A549 (cell line): ENCODE data around the gene CALM1. TPM values are rescaled to one million over a fixed set of nuclear protein-coding genes. Genes with fewer than 3 reads are reported as not detected.

Source experiments
- ATAC-seq, 2 experiments: fragments of 200-7000 bp in 1 of 2; fragments of >200 bp in 1 of 2; cut with Nextera tagmentation in 1 of 2; cut with Tn5 transposase in 1 of 2; 3 replicates each; pipeline versions ENCODE4 v1.8.0 to v1.9.1; 2018 to 2020; ENCODE audit warnings: mild to moderate bottlenecking in 1 of 2, moderate library complexity in 1 of 2
- CTCF ChIA-PET: fragments of 300-600 bp; sonication (Branson Sonifier 250); formaldehyde crosslinking; extraction: SDS; loops from one replicate; lab custom pipeline; 2021; ENCODE audit warnings: antibody characterized with exemption, inconsistent platforms; lab: Yijun Ruan, JAX
- POLR2A ChIA-PET: fragments of 350-600 bp; formaldehyde crosslinking; extraction: SDS; loops from one replicate; lab custom pipeline; 2021; ENCODE audit warnings: antibody characterized with exemption, inconsistent platforms; lab: Yijun Ruan, JAX
- DNase-seq, 2 experiments: peaks; one replicate each; pipeline versions ENCODE4 v3.0.0 to v3.0.0-alpha.2; 2011 to 2016; ENCODE audit warnings: low read depth in 1 of 2, low spot score in 1 of 2
- FAIRE-seq: peaks from 2 replicates; lab custom pipeline; 2011; peaks lifted over from hg19 to GRCh38; lab: Jason Lieb, UNC
- H3K27ac ChIP-seq, 2 experiments: fragments of >200 bp; sonication (Bioruptor Twin); formaldehyde crosslinking; 3 replicates each; pipeline ENCODE4 v1.5.1; 2016 to 2017
- H3K4me1 ChIP-seq: fragments of >200 bp; sonication (Bioruptor Twin); formaldehyde crosslinking; 3 replicates; pipeline ENCODE4 v1.6.1; 2016
- H3K4me2 ChIP-seq: fragments of >200 bp; sonication (Bioruptor Twin); formaldehyde crosslinking; 3 replicates; pipeline ENCODE4 v1.6.1; 2016
- H3K4me3 ChIP-seq: fragments of >200 bp; sonication (Bioruptor Twin); formaldehyde crosslinking; 3 replicates; pipeline ENCODE4 v1.5.1; 2016
- H3K9me3 ChIP-seq: fragments of >200 bp; sonication (Bioruptor Twin); formaldehyde crosslinking; 3 replicates; pipeline ENCODE4 v1.6.1; 2016
- BCL3 ChIP-seq: fragments of >200 bp; sonication (Bioruptor Twin); formaldehyde crosslinking; IDR thresholded peaks from 3 replicates; pipeline ENCODE4 v1.6.1; 2016
- BHLHE40 ChIP-seq: IDR thresholded peaks from 2 replicates; pipeline ENCODE4 v1.6.1; 2012; ENCODE audit warnings: low read depth, low read length, inconsistent platforms
- CHD4 ChIP-seq: fragments of 200-600 bp; sonication (generic); IDR thresholded peaks from 2 replicates; pipeline ENCODE4 v1.6.1; 2016; ENCODE audit warnings: antibody characterized with exemption, mild to moderate bottlenecking, borderline replicate concordance
- FOSL2 ChIP-seq, 2 experiments: fragments of 450-650 bp in 1 of 2; fragments of >200 bp in 1 of 2; sonication (Bioruptor Twin) in 1 of 2; formaldehyde crosslinking; IDR thresholded peaks; 2 replicates each; pipeline versions ENCODE4 v1.5.0 to v1.6.1; 2016 to 2020; ENCODE audit warnings: mild to moderate bottlenecking in 1 of 2, moderate library complexity in 1 of 2
- HES2 ChIP-seq: fragments of >200 bp; sonication (Bioruptor Twin); formaldehyde crosslinking; IDR thresholded peaks from 2 replicates; pipeline ENCODE4 v1.6.1; 2016
- HEYL ChIP-seq: fragments of 250-450 bp; sonication (Bioruptor Pico); IDR thresholded peaks from 2 replicates; pipeline ENCODE4 v1.8.0; 2021; ENCODE audit warnings: mild to moderate bottlenecking, moderate library complexity
- HOXB5 ChIP-seq: fragments of 250-450 bp; sonication (Bioruptor Pico); IDR thresholded peaks from 2 replicates; pipeline ENCODE4 v1.5.0; 2020; ENCODE audit warnings: mild to moderate bottlenecking, moderate library complexity
- JUNB ChIP-seq: fragments of >200 bp; sonication (Bioruptor Twin); formaldehyde crosslinking; IDR thresholded peaks from 2 replicates; pipeline ENCODE4 v1.6.1; 2016
- NFE2L2 ChIP-seq: fragments of 150-350 bp; conservative IDR thresholded peaks from 2 replicates; pipeline ENCODE4 v1.6.1; 2014; ENCODE audit warnings: low read length
- PBX3 ChIP-seq: IDR thresholded peaks from 2 replicates; pipeline ENCODE4 v1.6.1; 2012
- PHF8 ChIP-seq: fragments of 200-600 bp; sonication (generic); IDR thresholded peaks from 2 replicates; pipeline ENCODE4 v1.6.1; 2016; ENCODE audit warnings: low read depth, mild to moderate bottlenecking, antibody characterized with exemption, moderate library complexity, borderline replicate concordance
- RCOR1 ChIP-seq: fragments of 150-350 bp; IDR thresholded peaks from 2 replicates; pipeline ENCODE4 v1.6.1; 2014; ENCODE audit warnings: antibody characterized with exemption, low read length, low read depth
- REST ChIP-seq: fragments of 200-600 bp; sonication (generic); IDR thresholded peaks from 2 replicates; pipeline ENCODE4 v1.6.1; 2016; ENCODE audit warnings: antibody characterized with exemption, mild to moderate bottlenecking, moderate library complexity
- RFX5 ChIP-seq: fragments of 450-650 bp; IDR thresholded peaks from 2 replicates; pipeline ENCODE4 v1.7.1; 2014; ENCODE audit warnings: antibody characterized with exemption, mild to moderate bottlenecking, moderate library complexity
- SREBF2 ChIP-seq: fragments of 450-650 bp; IDR thresholded peaks from 2 replicates; pipeline ENCODE4 v1.6.1; 2014; ENCODE audit warnings: mild to moderate bottlenecking, moderate library complexity
- TFCP2L1 ChIP-seq: fragments of 250-450 bp; sonication (Bioruptor Pico); IDR thresholded peaks from 2 replicates; pipeline ENCODE4 v1.5.0; 2021; ENCODE audit warnings: mild to moderate bottlenecking
- USF2 ChIP-seq: fragments of 450-650 bp; IDR thresholded peaks from 2 replicates; pipeline ENCODE4 v1.6.1; 2014; ENCODE audit warnings: antibody characterized with exemption
- ZC3H11A ChIP-seq: fragments of 450-650 bp; IDR thresholded peaks from 2 replicates; pipeline ENCODE4 v1.6.1; 2014; ENCODE audit warnings: antibody characterized with exemption, mild to moderate bottlenecking
- WGBS: methylation state at CpG from one replicate; pipeline ENCODE4 v1.1.6; 2017; ENCODE audit errors: missing lambda C conversion rate; 5-methylcytosine and 5-hydroxymethylcytosine counted together
- polyA plus RNA-seq, 4 experiments: library from polyadenylated mRNA; depleted of rRNA in 3 of 4; stranded (reverse); fragments of >200 nt; fragmentation: RNase III in 1 of 4; extraction: RNeasy Plus Mini Kit Qiagen cat#74134 plus additional on column Dnase treatment in 1 of 4; gene quantifications; 2 replicates in 3 of 4; 3 replicates in 1 of 4; pipeline ENCODE4 v1.2.3, GENCODE V29; 2011 to 2017

CALM1 gene
- polyA plus RNA-seq, 2 of the 4 experiments (the other 2 are of a cell fraction): 374 to 451 TPM

GRCh38 chr14:90426031-90426540 is 29.3 kb downstream of the CALM1 start:
- H3K27ac ChIP-seq: no peak overlapping the region
- ATAC-seq (no peak), DNase-seq (no peak), FAIRE-seq (no peak)
- no peaks in the 10 kb centered on the region for H3K4me1 ChIP-seq
- no peaks in the 10 kb centered on the region for H3K9me3 ChIP-seq
- WGBS: 81% methylated on average over 10 of the region's 10 CpGs
- TF ChIP-seq USF2 (no peak), PBX3 (no peak), RCOR1 (no peak), ZC3H11A (no peak), HOXB5 (CRISPR knock-in tag) (no peak), BHLHE40 (no peak), JUNB (no peak), NFE2L2 (no peak), CHD4 (no peak), RFX5 (no peak), SREBF2 (no peak), FOSL2 (IDR thresholded peaks at IDR 0.05) (no peak), FOSL2 (CRISPR knock-in tag; IDR thresholded peaks at IDR 0.05) (no peak), TFCP2L1 (CRISPR knock-in tag) (no peak), HES2 (no peak), PHF8 (no peak)
- ChIA-PET POLR2A (no interaction called here), CTCF (no interaction called here)
- H3K4me3 ChIP-seq: no peak overlapping the region
- no peak overlapping the region for H3K4me2 ChIP-seq

GRCh38 chr14:90426663-90427062 is 29.8 kb downstream of the CALM1 start:
- DNase-seq (no peak), ATAC-seq (no peak), FAIRE-seq (no peak)
- Histone ChIP-seq H3K27ac (no peak overlapping the region), H3K4me1 (no peaks in the 10 kb centered on the region), H3K9me3 (no peaks in the 10 kb centered on the region), H3K4me3 (no peak overlapping the region), H3K4me2 (no peak overlapping the region)
- WGBS: 80% methylated on average over 10 of the region's 10 CpGs
- ChIA-PET POLR2A (no interaction called here), CTCF (interaction anchor here (0.5 kb wide), 1 partner anchor 21 kb away, joined by 3 read pairs; no protein-coding TSS in a partner anchor)
- TF ChIP-seq HEYL: no peak
- TF ChIP-seq USF2: no peak
- TF ChIP-seq REST: no peak
- no peak for TF ChIP-seq BCL3
